Left lung (tissue), 10 donors: Measurements from ENCODE around the gene PMIS2. TPM values are rescaled to one million over a fixed set of nuclear protein-coding genes. Genes with fewer than 3 reads are reported as not detected.
"Not testable (repeated sequence)": the region's sequence is repeated elsewhere in the genome, so short reads cannot be mapped to it uniquely, and the experiment has no call there.

ENCODE experiments used
- ATAC-seq: fragments of 200-7000 bp; cut with Tn5 transposase; one replicate; pipeline ENCODE4 v1.9.1; 2020; ENCODE audit warnings: moderate library complexity
- DNase-seq, 4 donors: peaks; one replicate each; pipeline ENCODE4 v3.0.0-alpha.2; 2013 to 2020
- H3K27ac ChIP-seq, 2 donors: fragments of 200-600 bp; sonication (generic) in 1 of 2; one replicate each; pipeline versions ENCODE4 v1.5.0 to v1.8.0; 2020 to 2021
- H3K27me3 ChIP-seq, 2 donors: fragments of 200-600 bp; sonication (generic) in 1 of 2; one replicate each; pipeline versions ENCODE4 v1.5.0 to v1.8.0; 2020 to 2021
- H3K36me3 ChIP-seq, 2 donors: fragments of 200-600 bp; sonication (generic) in 1 of 2; one replicate each; pipeline versions ENCODE4 v1.5.0 to v1.8.0; 2020 to 2021
- H3K4me1 ChIP-seq, 2 donors: fragments of 200-600 bp; one replicate each; pipeline ENCODE4 v1.8.0; 2021
- H3K4me3 ChIP-seq, 2 donors: fragments of 200-600 bp; sonication (generic) in 1 of 2; one replicate each; pipeline versions ENCODE4 v1.5.0 to v1.8.0; 2020 to 2021; ENCODE audit warnings: mild to moderate bottlenecking in 1 of 2
- H3K9me3 ChIP-seq, 2 donors: fragments of 200-600 bp; sonication (generic) in 1 of 2; one replicate each; pipeline versions ENCODE4 v1.5.0 to v1.8.0; 2020 to 2021
- CTCF ChIP-seq, 2 donors: fragments of 200-600 bp; sonication (generic) in 1 of 2; IDR thresholded peaks; one replicate each; pipeline versions ENCODE4 v1.5.0 to v1.8.0; 2021; ENCODE audit warnings: antibody characterized with exemption in 2 of 2
- intact Hi-C, 2 donors: fragments of 100-400 bp; cut with DNase I; formaldehyde crosslinking; loops; one replicate each; pipeline versions ENCODE4 v1.11.2 to v1.14.2; 2022
- polyA plus RNA-seq, 6 donors: library from polyadenylated mRNA; unstranded; fragments of 120-200 nt; gene quantifications; one replicate each; pipeline ENCODE4 v1.2.1, GENCODE V29; 2013; ENCODE audit not compliant: insufficient read length in 6 of 6
- total RNA-seq, 2 donors: library from RNA; stranded (reverse); fragmentation: NEBNext Ultra II Directional; extraction: Animal tissue kit (Norgen Biotek cat#: 25700); gene quantifications; one replicate each; pipeline ENCODE4 v1.2.1, GENCODE V29; 2021
- donor health status: DM: no; HTN: yes; CAD: no.
- donor health status: DM: no; HTN: no; CAD: no.

PMIS2 gene
- total and polyA plus RNA-seq, 8 donors: not detected

GRCh38 chr19:35596366-35596999, 10.5 kb downstream of the PMIS2 start:
- intact Hi-C loops: no loop called here
- Histone ChIP-seq H3K9me3 (no peaks in the 10 kb centered on the region), H3K27me3 (peaks cover 0 to 28% of the 10 kb centered on the region in 2 donors), H3K36me3 (no peaks in the 10 kb centered on the region), H3K27ac (no peak overlapping the region), H3K4me1 (no peaks in the 10 kb centered on the region), H3K4me3 (no peak overlapping the region)
- ATAC-seq: no peak
- TF ChIP-seq CTCF (IDR thresholded peaks at IDR 0.05): no peak
- DNase-seq: no peak

DNA sequence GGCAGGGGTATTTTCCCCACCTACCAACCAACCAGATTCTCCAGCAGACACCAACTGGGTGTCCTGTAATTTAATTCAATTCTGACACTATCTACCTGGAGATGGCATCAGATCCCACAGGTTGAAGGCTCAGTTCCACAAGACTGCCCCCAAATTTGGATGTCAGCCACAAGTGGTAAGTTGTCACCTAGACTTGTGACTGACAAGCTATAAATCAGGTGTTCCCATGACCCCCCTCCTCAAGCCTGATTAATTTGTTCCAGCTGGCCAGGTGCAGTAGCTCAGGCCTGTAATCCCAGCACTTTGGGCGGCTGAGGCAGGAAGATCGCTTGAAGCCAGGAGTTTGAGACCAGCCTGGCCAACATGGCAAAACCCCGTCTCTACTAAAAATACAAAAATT, 16.0 kb downstream of the PMIS2 start:
- no peak for TF ChIP-seq CTCF (IDR thresholded peaks at IDR 0.05)
- Histone ChIP-seq H3K27me3 (no peaks in the 10 kb centered on the region), H3K4me1 (no peaks in the 10 kb centered on the region), H3K9me3 (peaks cover 0 to 3% of the 10 kb centered on the region in 2 donors), H3K4me3 (no peak overlapping the region), H3K27ac (no peak overlapping the region), H3K36me3 (no peaks in the 10 kb centered on the region)
- DNase-seq: no peak
- ATAC-seq: no peak
- intact Hi-C loops: no loop called here

- DNase-seq, intact Hi-C loops, H3K4me3 ChIP-seq, H3K4me1 ChIP-seq, H3K36me3 ChIP-seq, H3K27ac ChIP-seq, ATAC-seq, H3K27me3 ChIP-seq: not testable (repeated sequence)
- peaks cover 0 to 16% of the 10 kb centered on the region in 2 donors for H3K9me3 ChIP-seq
Observed at GRCh38 chr19:35604436-35604835, 18.5 kb downstream of the PMIS2 start.

GRCh38 chr19:35607170-35607569, 21.2 kb downstream of the PMIS2 start:
- H3K4me1 ChIP-seq, ATAC-seq, H3K27me3 ChIP-seq, H3K27ac ChIP-seq, intact Hi-C loops, DNase-seq, H3K36me3 ChIP-seq, H3K4me3 ChIP-seq: not testable (repeated sequence)
- peaks cover 0 to 16% of the 10 kb centered on the region in 2 donors for H3K9me3 ChIP-seq

DNA sequence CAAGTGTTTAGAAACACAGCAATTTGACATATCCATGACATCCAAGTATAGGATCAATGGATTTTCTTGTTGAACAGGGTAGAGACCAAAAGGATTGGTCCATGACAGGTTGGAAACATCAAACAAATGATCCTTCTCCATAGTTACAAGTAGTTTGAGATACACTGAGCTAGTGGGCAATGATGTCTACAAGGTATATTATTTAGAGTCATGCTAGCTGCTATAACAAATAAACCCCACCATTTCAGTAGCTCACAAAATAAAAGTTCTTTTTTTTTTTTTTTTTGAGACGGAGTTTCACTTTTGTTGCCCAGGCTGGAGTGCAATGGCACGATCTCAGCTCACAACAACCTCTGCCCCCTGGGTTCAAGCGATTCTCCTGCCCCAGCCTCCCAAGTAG, 21.7 kb downstream of the PMIS2 start:
- peaks cover 0 to 5% of the 10 kb centered on the region in 2 donors for H3K4me1 ChIP-seq

DNA sequence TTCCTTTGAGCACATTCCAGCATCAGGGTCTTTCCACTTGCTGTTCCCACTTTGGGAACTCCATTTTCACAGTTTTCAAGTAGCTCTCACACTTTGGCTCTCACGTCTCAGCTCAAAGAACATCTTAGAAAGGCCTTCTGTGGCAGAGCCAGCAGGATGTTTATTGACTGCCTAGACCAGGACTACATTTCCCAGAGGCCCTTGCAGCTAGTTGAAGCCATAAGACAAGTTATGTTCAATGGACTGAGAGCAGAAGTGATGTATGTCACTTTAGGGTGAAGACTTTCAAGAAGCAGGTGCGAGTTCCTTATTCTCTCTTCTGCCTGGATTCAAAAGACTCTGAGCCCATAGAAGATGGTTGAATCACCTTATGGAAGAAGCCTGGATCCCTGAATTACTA, 22.3 kb downstream of the PMIS2 start:
- intact Hi-C loops: no loop called here
- Histone ChIP-seq H3K36me3 (no peaks in the 10 kb centered on the region), H3K4me1 (peaks cover 4 to 10% of the 10 kb centered on the region in 2 donors), H3K27ac (no peak overlapping the region), H3K9me3 (peaks cover 0 to 16% of the 10 kb centered on the region in 2 donors), H3K27me3 (no peaks in the 10 kb centered on the region), H3K4me3 (no peak overlapping the region)
- DNase-seq (no peak), ATAC-seq (no peak)
- no peak for TF ChIP-seq CTCF (IDR thresholded peaks at IDR 0.05)

More for the DNA sequence above, 21.7 kb downstream of the PMIS2 start:
- no peak for ATAC-seq
- DNase-seq: no peak
- Histone ChIP-seq H3K36me3 (no peaks in the 10 kb centered on the region), H3K27me3 (no peaks in the 10 kb centered on the region), H3K9me3 (peaks cover 0 to 16% of the 10 kb centered on the region in 2 donors), H3K27ac (no peak overlapping the region), H3K4me3 (no peak overlapping the region)
- no peak for TF ChIP-seq CTCF (IDR thresholded peaks at IDR 0.05)
- intact Hi-C loops: no loop called here
